ENCODE results near the gene DENND11. TPM values are rescaled to one million over a fixed set of nuclear protein-coding genes. Genes with fewer than 3 reads are reported as not detected.
"Not testable (repeated sequence)": the region's sequence is repeated elsewhere in the genome, so short reads cannot be mapped to it uniquely, and the experiment has no call there.

The DENND11 gene
- total RNA-seq, 6 donors from 2014 or later = 17.5 to 36.0 (median 29.1) TPM

DNA sequence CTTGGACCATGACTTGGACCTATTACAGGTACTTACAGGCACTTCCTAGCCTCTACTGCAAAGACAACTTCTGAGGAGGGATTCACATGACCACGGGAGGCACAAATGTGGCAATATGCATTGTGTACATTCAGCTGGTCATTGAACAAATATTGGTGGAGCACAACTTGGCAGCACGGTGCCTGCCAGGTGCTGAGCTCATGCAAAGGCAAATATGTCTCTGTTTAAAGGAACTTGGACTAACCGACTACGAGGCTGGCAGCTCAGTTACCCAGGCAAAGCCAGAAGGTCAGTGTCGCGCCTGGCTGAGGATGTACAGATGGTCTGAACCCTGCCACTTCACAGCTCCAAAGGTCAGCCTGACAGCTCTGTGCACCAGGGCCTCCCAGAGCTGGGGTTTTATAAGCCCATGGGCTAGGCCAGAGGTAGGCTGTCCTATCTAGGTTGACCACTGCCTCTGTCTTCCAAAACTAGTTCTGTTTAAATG, 6.1 kb downstream of the DENND11 start:
- Histone ChIP-seq H3K4me1 (peaks cover 18 to 33% (median 27%) of the 10 kb centered on the region in 4 donors), H3K27ac (peak overlapping the region in 3 of 4 donors; percentile 2 to 27 (median 8)), H3K27me3 (no peaks in the 10 kb centered on the region), H3K9me3 (no peaks in the 10 kb centered on the region), H3K4me3 (no peak overlapping the region), H3K36me3 (no peaks in the 10 kb centered on the region)
- WGBS, 2 donors = 51 to 67% methylated on average over 2 to 6 of the region's 6 CpGs
- no peak for TF ChIP-seq POLR2AphosphoS5 (IDR thresholded peaks at IDR 0.05)
- TF ChIP-seq, protein P1, sequence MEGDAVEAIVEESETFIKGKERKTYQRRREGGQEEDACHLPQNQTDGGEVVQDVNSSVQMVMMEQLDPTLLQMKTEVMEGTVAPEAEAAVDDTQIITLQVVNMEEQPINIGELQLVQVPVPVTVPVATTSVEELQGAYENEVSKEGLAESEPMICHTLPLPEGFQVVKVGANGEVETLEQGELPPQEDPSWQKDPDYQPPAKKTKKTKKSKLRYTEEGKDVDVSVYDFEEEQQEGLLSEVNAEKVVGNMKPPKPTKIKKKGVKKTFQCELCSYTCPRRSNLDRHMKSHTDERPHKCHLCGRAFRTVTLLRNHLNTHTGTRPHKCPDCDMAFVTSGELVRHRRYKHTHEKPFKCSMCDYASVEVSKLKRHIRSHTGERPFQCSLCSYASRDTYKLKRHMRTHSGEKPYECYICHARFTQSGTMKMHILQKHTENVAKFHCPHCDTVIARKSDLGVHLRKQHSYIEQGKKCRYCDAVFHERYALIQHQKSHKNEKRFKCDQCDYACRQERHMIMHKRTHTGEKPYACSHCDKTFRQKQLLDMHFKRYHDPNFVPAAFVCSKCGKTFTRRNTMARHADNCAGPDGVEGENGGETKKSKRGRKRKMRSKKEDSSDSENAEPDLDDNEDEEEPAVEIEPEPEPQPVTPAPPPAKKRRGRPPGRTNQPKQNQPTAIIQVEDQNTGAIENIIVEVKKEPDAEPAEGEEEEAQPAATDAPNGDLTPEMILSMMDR (IDR thresholded peaks at IDR 0.05) = no peak
- TF ChIP-seq POLR2A (IDR thresholded peaks at IDR 0.05) = no peak
- no peak for TF ChIP-seq EP300 (IDR thresholded peaks at IDR 0.05)
- no peak for DNase-seq
- ATAC-seq (ENCODE audit: low FRiP score in 2 of 2) = peak in 1 of 2 donors; percentile 35

DNA sequence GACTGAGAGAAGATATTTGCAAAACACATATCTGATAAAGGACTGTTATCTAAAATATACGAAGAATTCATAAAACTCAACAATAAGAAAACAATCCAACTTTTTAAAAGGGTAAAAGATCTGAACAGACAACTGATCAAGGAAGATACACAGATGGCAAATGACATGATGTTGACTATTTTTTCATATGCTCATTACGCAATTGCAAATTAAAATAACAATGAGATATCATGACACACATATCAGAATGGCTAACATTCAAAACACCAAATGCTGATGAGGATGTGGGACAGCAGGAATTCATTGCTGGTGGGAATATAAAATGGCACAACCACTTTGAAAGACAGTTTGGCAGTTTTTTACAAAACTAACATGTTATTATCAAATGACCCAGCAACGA, 8.9 kb downstream of the DENND11 start:
- 79% methylated on average over 3 of the region's 3 CpGs for WGBS, 2 donors
- ATAC-seq (ENCODE audit: low FRiP score in 2 of 2) (no peak), DNase-seq (no peak)
- H3K27me3 ChIP-seq = no peaks in the 10 kb centered on the region
- H3K4me3 ChIP-seq = no peak overlapping the region
- H3K4me1 ChIP-seq = peaks cover 12 to 27% (median 18%) of the 10 kb centered on the region in 4 donors
- no peaks in the 10 kb centered on the region for H3K9me3 ChIP-seq
- no peaks in the 10 kb centered on the region for H3K36me3 ChIP-seq
- no peak overlapping the region for H3K27ac ChIP-seq
- TF ChIP-seq POLR2A (IDR thresholded peaks at IDR 0.05) (no peak), EP300 (IDR thresholded peaks at IDR 0.05) (no peak), POLR2AphosphoS5 (IDR thresholded peaks at IDR 0.05) (no peak)
- TF ChIP-seq, protein P1 (IDR thresholded peaks at IDR 0.05) = no peak

DNA sequence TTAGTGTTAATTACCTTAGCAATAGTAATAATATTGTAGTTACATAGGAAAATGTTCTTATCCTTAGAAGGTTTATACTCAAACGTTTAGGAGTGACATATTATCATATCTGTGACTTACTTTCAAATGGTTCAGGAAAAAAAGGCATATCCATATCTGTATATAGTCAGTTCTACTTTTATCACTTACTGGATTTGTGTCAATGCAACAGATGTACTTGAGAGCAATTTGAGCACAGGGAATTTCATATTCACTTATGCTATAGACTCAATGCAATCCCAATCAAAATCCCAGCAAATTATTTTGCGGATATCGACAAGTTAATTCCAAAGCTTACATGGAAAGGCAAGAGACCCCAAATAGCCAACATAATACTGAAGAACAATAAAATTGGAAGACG, 10.0 kb downstream of the DENND11 start:
- ATAC-seq (ENCODE audit: low FRiP score in 2 of 2) (no peak), DNase-seq (no peak)
- H3K4me3 ChIP-seq = no peak overlapping the region
- 87 to 88% methylated on average over 4 of the region's 4 CpGs for WGBS, 2 donors
- no peaks in the 10 kb centered on the region for H3K27me3 ChIP-seq
- no peak overlapping the region for H3K27ac ChIP-seq
- no peaks in the 10 kb centered on the region for H3K36me3 ChIP-seq
- H3K9me3 ChIP-seq = no peaks in the 10 kb centered on the region
- TF ChIP-seq POLR2AphosphoS5 (IDR thresholded peaks at IDR 0.05) (no peak), POLR2A (IDR thresholded peaks at IDR 0.05) (no peak), EP300 (IDR thresholded peaks at IDR 0.05) (no peak)
- TF ChIP-seq, protein P1 (IDR thresholded peaks at IDR 0.05) = no peak
- peaks cover 12 to 18% (median 14%) of the 10 kb centered on the region in 4 donors for H3K4me1 ChIP-seq

DNA sequence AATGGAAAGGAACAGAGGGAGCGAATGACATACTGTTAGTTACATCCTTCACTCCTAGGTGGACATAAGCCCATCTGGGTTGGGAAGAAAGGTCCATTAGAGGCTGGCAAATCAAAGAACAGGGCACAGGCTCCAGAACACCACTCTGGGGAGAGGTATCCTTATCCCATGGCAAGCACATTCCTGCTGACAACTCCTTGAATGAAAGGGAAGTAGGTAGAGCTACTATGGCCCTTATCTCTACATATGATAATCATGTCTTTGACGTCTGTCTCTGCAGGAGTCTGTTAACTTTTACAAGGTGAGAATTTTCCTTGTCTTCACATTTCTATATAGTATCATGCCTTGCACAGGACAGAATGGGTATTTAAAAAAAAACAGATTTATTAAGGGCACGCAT, 10.4 kb downstream of the DENND11 start:
- Histone ChIP-seq H3K27me3 (no peaks in the 10 kb centered on the region), H3K9me3 (no peaks in the 10 kb centered on the region), H3K4me1 (peaks cover 10 to 13% (median 10%) of the 10 kb centered on the region in 4 donors), H3K36me3 (peaks cover 0 to 1% (median 0%) of the 10 kb centered on the region in 4 donors), H3K4me3 (no peak overlapping the region), H3K27ac (no peak overlapping the region)
- ATAC-seq (ENCODE audit: low FRiP score in 2 of 2) (no peak), DNase-seq (no peak)
- TF ChIP-seq EP300 (IDR thresholded peaks at IDR 0.05) (no peak), POLR2A (IDR thresholded peaks at IDR 0.05) (no peak), POLR2AphosphoS5 (IDR thresholded peaks at IDR 0.05) (no peak)
- TF ChIP-seq, protein P1 (IDR thresholded peaks at IDR 0.05) = no peak
- whole genome bisulfite sequencing, 2 donors = 91 to 96% methylated on average over 3 of the region's 3 CpGs

DNA sequence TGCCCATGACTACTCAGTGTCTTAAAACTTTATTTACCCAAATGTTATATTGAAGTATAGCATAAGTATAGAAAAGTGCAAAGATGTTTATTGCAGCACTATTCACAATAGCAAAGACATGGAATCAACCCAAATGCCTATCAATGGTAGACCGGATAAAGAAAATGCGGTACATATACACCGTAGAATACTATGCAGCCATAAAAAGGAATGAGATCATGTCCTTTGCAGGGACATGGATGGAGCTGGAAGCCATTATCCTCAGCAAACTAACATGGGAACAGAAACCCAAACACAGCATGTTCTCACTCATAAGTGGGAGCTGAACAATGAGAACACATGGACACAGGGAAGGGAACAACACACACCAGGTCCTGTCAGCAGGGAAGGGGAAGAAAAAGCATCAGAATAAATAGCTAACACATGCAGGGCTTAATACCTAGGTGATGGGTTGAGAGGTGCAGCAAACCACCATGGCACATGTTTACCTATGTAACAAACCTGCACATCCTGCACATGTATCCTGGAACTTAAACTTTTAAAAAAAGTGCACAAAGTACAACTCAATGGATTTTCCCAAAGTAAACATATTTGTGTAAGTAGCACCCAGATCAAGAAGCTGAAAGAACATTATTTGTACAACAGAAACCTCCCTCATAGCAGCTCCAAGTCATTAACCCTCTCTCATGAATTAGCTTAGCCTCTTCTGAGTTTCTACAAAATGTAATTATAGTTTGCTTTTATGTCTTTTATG, 12.7 kb downstream of the DENND11 start:
- H3K9me3 ChIP-seq; H3K4me1 ChIP-seq; H3K27ac ChIP-seq; H3K4me3 ChIP-seq; DNase-seq; H3K27me3 ChIP-seq; ATAC-seq (ENCODE audit: low FRiP score in 2 of 2): not testable (repeated sequence)
- WGBS, 2 donors = 96 to 100% methylated on average over 3 of the region's 3 CpGs
- peaks cover 0 to 22% (median 8%) of the 10 kb centered on the region in 4 donors for H3K36me3 ChIP-seq
